Stimulated activated CD8-positive, alpha-beta memory T cell treated with anti-CD3 and anti-CD28 coated beads, Interleukin-7, amount 100 ng/mL, for 48 hours (primary cell): ENCODE results near the gene MTIF3.
"Not testable (repeated sequence)": the region's sequence is repeated elsewhere in the genome, so short reads cannot be mapped to it uniquely, and the experiment has no call there.

Experiments
- DNase-seq, 2 donors: peaks; one replicate each; pipeline ENCODE4 v3.0.0-alpha.2; 2020; ENCODE audit warnings: low read depth in 1 of 2; ENCODE audit errors: extremely low read depth in 1 of 2

MTIF3 gene

GRCh38 chr13:27421101-27421871 lies 29.1 kb downstream of the MTIF3 start:
- DNase-seq: no peak

DNA sequence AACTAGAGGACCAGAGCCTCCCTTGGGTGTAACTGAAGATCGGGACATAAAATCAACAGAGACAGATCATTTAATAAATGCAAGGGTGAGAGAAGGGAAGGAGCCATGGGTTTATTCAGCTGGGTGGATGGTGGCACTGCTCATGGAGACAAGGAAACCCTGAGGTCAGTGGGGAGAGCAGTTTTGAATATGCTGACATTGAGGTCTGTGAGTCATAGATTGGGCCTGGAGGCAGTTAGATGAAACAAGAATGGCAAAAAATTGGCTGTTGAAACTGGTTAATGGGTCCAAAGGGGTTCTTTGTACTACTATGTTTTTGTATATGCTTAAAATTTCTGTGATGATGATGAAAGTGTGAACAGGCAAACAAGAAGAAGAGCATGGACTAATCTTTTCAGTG lies 31.0 kb downstream of the MTIF3 start:
- DNase-seq: no peak

DNA sequence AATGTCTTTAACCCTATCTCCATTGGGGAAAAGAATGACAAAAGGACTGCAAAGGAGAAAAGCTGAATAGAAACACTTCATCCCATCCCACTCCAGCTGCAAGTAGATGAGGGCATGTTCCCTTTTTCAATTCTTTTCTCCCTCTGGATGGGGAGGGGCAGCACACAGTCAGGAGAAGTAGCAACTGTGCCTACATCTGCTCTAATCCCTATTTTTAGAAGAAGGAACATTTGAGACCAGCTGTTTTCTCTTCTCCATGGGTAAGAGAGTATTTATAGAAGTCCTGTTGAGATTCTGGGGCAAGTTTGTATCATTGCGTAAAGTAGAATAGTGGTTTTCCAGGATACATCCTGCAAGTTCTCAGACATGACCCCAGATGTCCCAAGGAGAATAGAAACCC lies 35.2 kb downstream of the MTIF3 start:
- DNase-seq: no peak

- no peak for DNase-seq
These were observed 39.0 kb downstream of the MTIF3 start for GRCh38 chr13:27411341-27411740.

GRCh38 chr13:27409013-27409412 lies 41.4 kb downstream of the MTIF3 start:
- no peak for DNase-seq

DNA sequence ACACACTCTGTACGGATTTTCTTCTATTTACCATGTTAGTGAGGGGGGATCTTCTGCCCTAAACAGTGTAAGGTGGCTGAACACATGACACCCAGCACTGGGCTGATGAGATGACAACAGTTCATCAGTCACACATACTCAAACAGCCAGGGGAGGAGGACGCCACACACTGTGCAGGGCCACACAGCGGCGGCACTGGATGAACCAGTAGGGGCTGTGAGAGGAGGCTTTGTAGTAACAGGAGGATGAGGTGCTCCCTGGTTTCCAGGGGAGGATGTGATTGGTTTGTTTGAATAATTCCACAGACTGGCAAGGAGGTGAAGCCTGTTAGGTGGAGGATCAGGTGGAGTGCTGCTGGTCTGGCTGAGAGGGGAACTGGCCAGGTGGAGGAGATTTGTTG lies 42.3 kb downstream of the MTIF3 start:
- no peak for DNase-seq

GRCh38 chr13:27406178-27406939 lies 44.0 kb downstream of the MTIF3 start:
- DNase-seq: no peak

GRCh38 chr13:27405546-27406134 lies 44.7 kb downstream of the MTIF3 start:
- DNase-seq: no peak

- no peak for DNase-seq
These were observed 45.7 kb downstream of the MTIF3 start for GRCh38 chr13:27404680-27405079.

- no peak for DNase-seq
These were observed 46.5 kb downstream of the MTIF3 start for GRCh38 chr13:27403727-27404385.

GRCh38 chr13:27403203-27403678 lies 47.1 kb downstream of the MTIF3 start:
- no peak for DNase-seq

DNA sequence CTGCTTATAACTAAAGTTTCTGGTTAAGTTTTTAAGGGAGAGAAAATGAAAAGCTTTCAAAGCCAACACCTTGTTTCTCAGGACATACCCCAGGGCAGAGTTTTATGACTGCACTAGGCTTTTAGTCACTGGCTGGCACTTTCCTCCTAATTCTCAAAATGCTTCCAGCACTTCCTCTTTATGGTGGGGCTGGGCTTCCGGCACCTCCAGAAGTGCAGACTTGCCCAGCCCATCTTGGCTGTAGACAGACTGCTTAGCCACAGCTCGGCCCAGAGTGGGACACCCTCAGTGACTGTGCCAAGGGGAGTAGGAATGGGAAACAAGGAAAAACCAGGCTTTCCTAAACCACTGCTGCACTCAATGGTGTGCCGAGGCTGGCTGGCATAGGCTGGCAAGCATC lies 49.2 kb downstream of the MTIF3 start:
- DNase-seq: no peak

- not testable (repeated sequence) for DNase-seq
These were observed 50.0 kb downstream of the MTIF3 start for GRCh38 chr13:27400405-27400804.

DNA sequence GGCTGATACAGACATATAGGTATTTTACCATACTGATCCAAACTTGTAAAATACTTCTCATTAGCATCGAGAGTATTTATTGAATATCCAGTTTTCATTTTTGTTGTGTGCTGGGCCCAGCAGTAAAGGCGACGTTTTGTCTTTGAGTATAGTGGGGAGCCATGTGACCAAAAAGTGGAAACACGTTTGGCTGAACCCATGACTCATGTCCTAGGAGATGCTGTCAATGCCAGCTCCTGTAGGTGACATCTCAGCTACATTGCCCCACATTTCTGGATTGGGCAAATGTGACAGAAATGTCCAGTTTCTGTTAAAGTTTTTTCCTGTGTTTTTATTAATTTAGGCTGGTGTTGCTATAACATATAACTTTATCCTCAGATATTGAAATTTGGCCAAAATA lies 52.0 kb downstream of the MTIF3 start:
- no peak for DNase-seq

GRCh38 chr13:27396252-27396846 lies 54.0 kb downstream of the MTIF3 start:
- DNase-seq: no peak

DNA sequence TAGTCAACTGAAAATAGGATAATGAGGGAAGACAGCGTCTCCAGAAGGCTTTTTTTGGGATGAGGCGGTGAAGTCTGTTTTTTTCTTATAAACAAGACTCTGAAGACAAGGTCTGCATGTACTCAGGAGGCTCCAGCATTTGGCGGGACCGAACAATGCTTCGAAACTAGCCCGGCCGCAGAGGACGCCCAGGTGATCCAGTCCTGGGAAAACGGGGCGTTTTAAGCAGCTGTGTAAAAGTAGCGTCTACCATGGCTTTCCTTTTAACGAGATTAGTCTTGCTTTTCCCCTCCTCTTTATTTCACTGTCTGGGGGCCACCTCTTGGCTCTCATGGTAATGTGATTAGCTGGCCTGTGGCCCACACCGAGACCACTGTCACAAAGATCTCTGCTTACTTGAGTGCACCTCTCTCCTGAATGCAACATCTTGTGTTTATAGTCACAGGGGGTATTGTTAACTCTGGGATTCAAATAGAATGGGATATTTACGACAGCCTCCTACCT lies 55.3 kb downstream of the MTIF3 start:
- no peak for DNase-seq

- no peak for DNase-seq
These were observed 57.3 kb downstream of the MTIF3 start for GRCh38 chr13:27393101-27393500.

GRCh38 chr13:27391471-27391870 lies 58.9 kb downstream of the MTIF3 start:
- DNase-seq: no peak

DNA sequence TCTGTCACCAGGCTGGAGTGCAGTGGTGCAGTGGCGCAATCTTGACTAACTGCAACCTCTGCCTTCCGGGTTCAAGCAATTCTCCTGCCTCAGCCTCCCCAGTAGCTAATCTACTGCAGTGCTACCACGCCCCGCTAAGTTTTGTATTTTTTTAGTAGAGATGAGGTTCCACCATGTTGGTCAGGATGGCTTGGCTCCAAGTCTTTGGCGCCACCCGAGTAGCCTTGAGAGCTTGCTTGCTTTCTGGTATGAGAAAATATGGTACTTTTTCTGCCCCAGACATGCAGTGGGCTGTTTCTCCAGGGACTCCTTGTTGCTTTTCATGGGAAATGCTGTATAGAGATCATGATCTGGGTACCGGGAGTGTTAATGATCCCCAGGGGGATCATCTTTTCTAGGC lies 60.5 kb downstream of the MTIF3 start:
- DNase-seq: no peak

DNA sequence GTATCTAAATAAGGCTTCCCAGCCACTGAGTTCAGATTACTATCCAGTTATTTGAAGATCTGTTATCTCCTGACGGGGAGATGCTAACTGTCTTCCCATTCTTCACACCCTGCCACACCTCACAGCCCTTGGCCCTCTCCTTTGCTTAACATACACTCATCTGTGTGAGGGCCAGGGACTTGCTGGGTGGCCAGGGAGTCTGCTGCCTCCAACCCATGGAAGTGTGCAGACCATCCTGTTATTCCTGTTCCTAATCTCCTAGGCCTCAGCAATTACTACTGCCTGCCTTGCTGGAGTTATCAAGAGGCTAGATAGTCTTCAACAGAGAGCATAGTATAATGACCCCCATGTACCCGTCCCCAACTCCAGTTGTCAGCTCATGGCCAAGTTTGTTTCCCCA lies 62.1 kb downstream of the MTIF3 start:
- DNase-seq: no peak
